HepG2 (cell line): Measurements from ENCODE around the gene PTPRF. TPM values are rescaled to one million over a fixed set of nuclear protein-coding genes. Genes with fewer than 3 reads are reported as not detected.
A peak's percentile ranks its signal among the peaks of the same experiment; 100 is the strongest.

Experiments
- ATAC-seq: fragments of 200-7000 bp; cut with Tn5 transposase; 3 replicates; pipeline ENCODE4 v1.9.1; 2020; ENCODE audit warnings: mild to moderate bottlenecking, moderate library complexity
- BruUV-seq: library from RNA; stranded (reverse); fragments of 400-500 nt; replicated peaks from 2 replicates; lab custom pipeline; 2021; lab: Mats Ljungman, UMichigan
- CTCF ChIA-PET: fragments of 300-600 bp; formaldehyde crosslinking; extraction: SDS; loops from one replicate; lab custom pipeline; 2021; ENCODE audit warnings: low total read pairs, inconsistent platforms, low intra/inter-chr PET ratio; lab: Yijun Ruan, JAX
- POLR2A ChIA-PET: fragments of 350-600 bp; sonication (Branson Sonifier 250); formaldehyde crosslinking; loops from one replicate; lab custom pipeline; 2020; ENCODE audit warnings: antibody characterized with exemption, inconsistent platforms; lab: Yijun Ruan, JAX
- DNase-seq: peaks from one replicate; pipeline ENCODE4 v3.0.0-alpha.2; 2015; ENCODE audit warnings: low spot score
- FAIRE-seq: peaks from 3 replicates; lab custom pipeline; 2011; peaks lifted over from hg19 to GRCh38; lab: Jason Lieb, UNC
- H2AFZ ChIP-seq: one replicate; pipeline ENCODE4 v1.6.1; 2011; ENCODE audit warnings: low read length, inconsistent platforms
- H3K27ac ChIP-seq: fragments of 300-600 bp; 3 replicates; pipeline ENCODE4 v1.8.0; 2011; ENCODE audit warnings: mixed run types, mild to moderate bottlenecking, mixed read lengths, low read length, inconsistent platforms; ENCODE audit not compliant: insufficient read depth; ENCODE audit errors: extremely low read length
- H3K27me3 ChIP-seq, 2 experiments: fragments of 200-600 bp in 1 of 2; 2 replicates in 1 of 2; 3 replicates in 1 of 2; pipeline versions ENCODE4 v1.6.0 to v1.8.0; 2011; ENCODE audit warnings: low read length in 2 of 2, mild to moderate bottlenecking in 2 of 2, moderate library complexity in 2 of 2, inconsistent platforms in 1 of 2; ENCODE audit not compliant: insufficient read depth in 2 of 2, control insufficient read depth in 1 of 2
- H3K36me3 ChIP-seq, 2 experiments: fragments of 200-600 bp in 1 of 2; replicated peaks in 1 of 2; 2 replicates in 1 of 2; 3 replicates in 1 of 2; pipeline versions ENCODE4 v1.5.1 to v1.8.0; 2011; ENCODE audit warnings: low read length in 2 of 2, inconsistent platforms in 1 of 2; ENCODE audit not compliant: insufficient read depth in 2 of 2, control insufficient read depth in 1 of 2
- H3K4me1 ChIP-seq: 2 replicates; pipeline ENCODE4 v1.5.1; 2012; ENCODE audit warnings: low read length, inconsistent platforms; ENCODE audit not compliant: insufficient read depth
- H3K4me2 ChIP-seq: 2 replicates; pipeline ENCODE4 v1.6.0; 2011; ENCODE audit warnings: low read depth, low read length, inconsistent platforms
- H3K4me3 ChIP-seq, 3 experiments: fragments of 200-600 bp in 1 of 3; sonication (generic), shearing (Covaris generic) in 1 of 3; replicated peaks in 1 of 3; 2 replicates each; pipeline ENCODE4 v1.5.1; 2011 to 2016; ENCODE audit warnings: low read length in 3 of 3, inconsistent platforms in 2 of 3, low read depth in 2 of 3, mild to moderate bottlenecking in 2 of 3, control low read depth in 1 of 3, mixed read lengths in 1 of 3; ENCODE audit not compliant: insufficient read depth in 1 of 3
- H3K79me2 ChIP-seq: one replicate; pipeline ENCODE4 v1.6.1; 2011; ENCODE audit warnings: low read length, inconsistent platforms; ENCODE audit not compliant: insufficient read depth
- H3K9ac ChIP-seq: 2 replicates; pipeline ENCODE4 v1.6.0; 2011; ENCODE audit warnings: mild to moderate bottlenecking, low read depth, low read length, inconsistent platforms; ENCODE audit not compliant: insufficient read depth
- H3K9me3 ChIP-seq: 2 replicates; pipeline ENCODE4 v1.5.1; 2012; ENCODE audit warnings: mild to moderate bottlenecking, low read length
- H4K20me1 ChIP-seq: 2 replicates; pipeline ENCODE4 v1.6.0; 2011; ENCODE audit warnings: inconsistent platforms, mild to moderate bottlenecking, low read length, moderate library complexity; ENCODE audit not compliant: insufficient read depth
- CBX5 ChIP-seq: sonication (generic); formaldehyde crosslinking; IDR thresholded peaks from 2 replicates; pipeline ENCODE4 v1.4.0; 2020; ENCODE audit warnings: missing genetic modification reagents, borderline replicate concordance
- ELF4 ChIP-seq: sonication (generic); formaldehyde crosslinking; IDR thresholded peaks from 2 replicates; pipeline ENCODE4 v1.5.0; 2020; ENCODE audit warnings: missing genetic modification reagents, mild to moderate bottlenecking, moderate library complexity, borderline replicate concordance
- MIER2 ChIP-seq: IDR thresholded peaks from 2 replicates; pipeline ENCODE4 v1.6.1; 2016; ENCODE audit warnings: missing biosample characterization, missing genetic modification reagents
- MIER3 ChIP-seq: IDR thresholded peaks from 2 replicates; pipeline ENCODE4 v1.6.1; 2016; ENCODE audit warnings: missing compliant biosample characterization, borderline replicate concordance
- NCOR1 ChIP-seq: fragments of 200-600 bp; sonication (generic); IDR thresholded peaks from 2 replicates; pipeline ENCODE4 v1.7.0; 2017; ENCODE audit warnings: antibody characterized with exemption, low read length, borderline replicate concordance
- NFIC ChIP-seq: IDR thresholded peaks from 2 replicates; pipeline ENCODE4 v1.6.1; 2012; ENCODE audit warnings: mild to moderate bottlenecking, low read length, inconsistent platforms
- PHF8 ChIP-seq: sonication (generic); formaldehyde crosslinking; IDR thresholded peaks from 2 replicates; pipeline ENCODE4 v1.5.0; 2020; ENCODE audit warnings: missing genetic modification reagents
- SMAD1 ChIP-seq: sonication (generic); formaldehyde crosslinking; IDR thresholded peaks from 2 replicates; pipeline ENCODE4 v1.4.0; 2020; ENCODE audit warnings: missing genetic modification reagents, low read depth, mild to moderate bottlenecking, borderline replicate concordance
- YEATS4 ChIP-seq: sonication (generic); formaldehyde crosslinking; IDR thresholded peaks from 2 replicates; pipeline ENCODE4 v1.4.0; 2020; ENCODE audit warnings: missing genetic modification reagents, borderline replicate concordance
- ZBTB3 ChIP-seq: sonication (generic); formaldehyde crosslinking; IDR thresholded peaks from 2 replicates; pipeline ENCODE4 v1.4.0; 2020; ENCODE audit warnings: low read depth, mild to moderate bottlenecking, moderate library complexity, missing genetic modification reagents, borderline replicate concordance
- ZMAT3 ChIP-seq: sonication (generic); formaldehyde crosslinking; conservative IDR thresholded peaks from 2 replicates; pipeline ENCODE4 v1.7.0; 2021; ENCODE audit warnings: missing genetic modification reagents
- ZNF615 ChIP-seq: sonication (generic); formaldehyde crosslinking; IDR thresholded peaks from 2 replicates; pipeline ENCODE4 v1.5.0; 2020; ENCODE audit warnings: mild to moderate bottlenecking, missing genetic modification reagents, borderline replicate concordance
- ZNF629 ChIP-seq: sonication (generic); formaldehyde crosslinking; conservative IDR thresholded peaks from 2 replicates; pipeline ENCODE4 v1.5.0; 2020; ENCODE audit warnings: missing genetic modification reagents
- ZNF773 ChIP-seq: sonication (generic); formaldehyde crosslinking; IDR thresholded peaks from 2 replicates; pipeline ENCODE4 v1.4.0; 2020; ENCODE audit warnings: missing genetic modification reagents, borderline replicate concordance
- ZNF781 ChIP-seq: sonication (generic); formaldehyde crosslinking; IDR thresholded peaks from 2 replicates; pipeline ENCODE4 v1.5.1; 2020; ENCODE audit warnings: borderline replicate concordance, mild to moderate bottlenecking, missing genetic modification reagents; ENCODE audit errors: not compliant biosample characterization
- ZSCAN22 ChIP-seq: sonication (generic); formaldehyde crosslinking; IDR thresholded peaks from 2 replicates; pipeline ENCODE4 v1.4.0; 2020; ENCODE audit warnings: mild to moderate bottlenecking, missing genetic modification reagents
- ZSCAN25 ChIP-seq: sonication (generic); formaldehyde crosslinking; IDR thresholded peaks from 2 replicates; pipeline ENCODE4 v1.8.0; 2022; ENCODE audit warnings: mild to moderate bottlenecking, missing genetic modification reagents
- WGBS: methylation state at CpG from one replicate; pipeline ENCODE4 v1.1.6; 2017; ENCODE audit warnings: low lambda C conversion rate; 5-methylcytosine and 5-hydroxymethylcytosine counted together
- in situ Hi-C: cut with HindIII; loops from 2 replicates; pipeline ENCODE4 v1.10.0; 2017; ENCODE audit warnings: low pct_unique_long_range_greater_than_20kb; ENCODE audit not compliant: extremely low pct_ligation_motif_present
- intact Hi-C: fragments of 100-400 bp; cut with micrococcal nuclease; formaldehyde crosslinking; loops from one replicate; pipeline ENCODE4 v1.10.0; 2022; ENCODE audit not compliant: unreplicated experiment
- polyA plus RNA-seq, 8 experiments: library from polyadenylated mRNA; depleted of rRNA in 3 of 8; stranded (reverse) in 7 of 8; unstranded in 1 of 8; fragments of >200 nt; fragmentation: Illumina TruSeq in 4 of 8; extraction: Trizol in 4 of 8; gene quantifications; 2 replicates each; pipeline versions ENCODE4 v1.2.1 to v1.2.3, GENCODE V29; 2011 to 2016; ENCODE audit warnings: low read depth in 4 of 8, missing spikeins in 1 of 8, mixed read lengths in 1 of 8; ENCODE audit not compliant: insufficient read depth in 1 of 8
- total RNA-seq, 5 experiments: library from RNA; depleted of rRNA; stranded (reverse); fragments of >200 nt; fragmentation: Illumina TruSeq; extraction: Trizol; gene quantifications; 2 replicates each; pipeline ENCODE4 v1.2.3, GENCODE V29; 2016; ENCODE audit warnings: low read depth in 1 of 5
- TF ChIP-seq, protein P1 (sequence below): sonication (generic); formaldehyde crosslinking; IDR thresholded peaks from 2 replicates; pipeline ENCODE4 v1.4.0; 2020; ENCODE audit warnings: missing genetic modification reagents
- TF ChIP-seq, protein P2 (sequence below): sonication (generic); formaldehyde crosslinking; IDR thresholded peaks from 2 replicates; pipeline ENCODE4 v1.5.0; 2020; ENCODE audit warnings: mild to moderate bottlenecking, low read depth, missing genetic modification reagents, borderline replicate concordance
- TF ChIP-seq, protein P3 (sequence below): sonication (generic); formaldehyde crosslinking; IDR thresholded peaks from 2 replicates; pipeline ENCODE4 v1.4.0; 2020; ENCODE audit warnings: mild to moderate bottlenecking, missing genetic modification reagents

Gene PTPRF
- total and polyA plus RNA-seq, 2 of the 13 experiments (the other 11 are each of a cell fraction or from before 2014, with no cell fraction given): 55.9 to 167 TPM

DNA sequence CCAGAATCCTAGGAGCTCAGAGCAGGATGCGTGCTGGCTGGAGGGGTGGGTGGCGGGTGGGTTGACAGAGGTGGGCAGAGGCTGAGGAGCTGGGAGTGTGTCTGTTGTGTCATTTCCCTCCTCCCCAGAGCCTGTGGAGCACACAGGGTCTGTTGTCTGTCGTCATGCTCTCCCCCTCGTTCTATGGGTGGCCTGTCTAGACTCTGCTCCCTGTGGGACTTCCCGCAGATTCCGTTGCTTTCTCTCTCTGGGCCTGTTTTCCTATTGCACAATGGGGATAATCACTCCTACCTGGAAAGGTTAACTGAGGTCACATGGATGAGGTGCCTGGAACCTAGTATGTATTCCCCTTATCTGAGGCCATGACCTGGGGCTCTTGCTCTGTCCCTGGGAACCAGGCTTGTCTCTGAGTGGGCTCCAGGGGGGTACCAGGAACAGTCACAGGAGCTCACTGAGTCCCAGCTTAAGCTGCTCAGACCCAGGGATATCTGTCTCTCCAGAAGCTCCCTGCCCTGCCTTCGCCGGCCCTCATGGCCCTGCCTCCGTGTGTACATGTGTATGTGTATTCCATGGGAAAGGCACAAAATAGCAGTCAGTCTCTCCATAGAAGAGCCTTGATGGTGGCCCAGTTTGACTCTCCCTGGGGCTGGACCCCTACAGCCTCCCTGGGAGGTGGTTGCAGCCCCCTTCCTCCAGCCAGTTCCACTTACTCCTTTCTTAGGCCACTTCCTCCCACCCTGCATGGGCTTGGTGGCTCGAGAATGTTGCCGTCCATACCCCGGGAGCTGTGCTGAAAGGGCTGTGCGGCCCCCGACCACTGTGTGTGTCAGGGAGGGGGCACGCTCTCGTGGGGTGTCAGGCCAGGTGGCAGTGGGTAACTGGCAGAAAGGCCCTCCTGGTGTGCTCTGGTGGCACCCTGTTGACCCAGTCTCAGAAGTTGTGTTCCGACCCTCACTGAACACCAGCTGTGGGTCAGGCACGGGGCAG lies 17.9 kb downstream of the PTPRF start:
- Histone ChIP-seq H2AFZ (no peak overlapping the region), H3K4me1 (peaks cover 63% of the 10 kb centered on the region), H3K36me3 (peaks cover 19 to 41% of the 10 kb centered on the region in 2 experiments; a peak in 4 of 5 replicates), H3K79me2 (peaks cover 53% of the 10 kb centered on the region), H3K4me3 (peak overlapping the region in 1 of 3 experiments; percentile 45; a peak in 2 of 6 replicates), H3K9me3 (no peaks in the 10 kb centered on the region), H3K27ac (peak overlapping the region; percentile 96), H3K4me2 (peak overlapping the region; percentile 70), H3K9ac (peak overlapping the region; percentile 73), H4K20me1 (no peaks in the 10 kb centered on the region), H3K27me3 (no peaks in the 10 kb centered on the region)
- ChIA-PET POLR2A (interaction anchor here (1.5 to 7.7 kb wide), 4 partner anchors 10 to 735 kb away, joined by 3 to 87 read pairs (median 11); partner anchors contain the start of genes KDM4A and PTPRF), CTCF (no interaction called here)
- DNase-seq: peak; percentile 98
- FAIRE-seq: peak; percentile 99
- in situ Hi-C loops (no loop called here), intact Hi-C loops (loop anchor here (1.0 kb wide), 1 partner anchor 19 kb away; no protein-coding TSS in a partner anchor)
- ATAC-seq: peak; percentile 82
- WGBS: 17% methylated on average over 6 of the region's 18 CpGs
- BruUV-seq: no TSS peak
- TF ChIP-seq ELF4: no peak
- peak; percentile 57 for TF ChIP-seq ZNF629 (CRISPR knock-in tag)
- TF ChIP-seq, protein P1, sequence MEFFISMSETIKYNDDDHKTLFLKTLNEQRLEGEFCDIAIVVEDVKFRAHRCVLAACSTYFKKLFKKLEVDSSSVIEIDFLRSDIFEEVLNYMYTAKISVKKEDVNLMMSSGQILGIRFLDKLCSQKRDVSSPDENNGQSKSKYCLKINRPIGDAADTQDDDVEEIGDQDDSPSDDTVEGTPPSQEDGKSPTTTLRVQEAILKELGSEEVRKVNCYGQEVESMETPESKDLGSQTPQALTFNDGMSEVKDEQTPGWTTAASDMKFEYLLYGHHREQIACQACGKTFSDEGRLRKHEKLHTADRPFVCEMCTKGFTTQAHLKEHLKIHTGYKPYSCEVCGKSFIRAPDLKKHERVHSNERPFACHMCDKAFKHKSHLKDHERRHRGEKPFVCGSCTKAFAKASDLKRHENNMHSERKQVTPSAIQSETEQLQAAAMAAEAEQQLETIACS (CRISPR knock-in tag): peak; percentile 76; the same call in 1 of the 2 replicates
- TF ChIP-seq ZNF773 (CRISPR knock-in tag): no peak
- TF ChIP-seq ZMAT3 (CRISPR knock-in tag): peak; percentile 70; the same call in 1 of the 2 replicates
- 0 out of 2 replicates have a peak, but pooled peaks have one; percentile 45 for TF ChIP-seq PHF8 (CRISPR knock-in tag)
- TF ChIP-seq, protein P2, sequence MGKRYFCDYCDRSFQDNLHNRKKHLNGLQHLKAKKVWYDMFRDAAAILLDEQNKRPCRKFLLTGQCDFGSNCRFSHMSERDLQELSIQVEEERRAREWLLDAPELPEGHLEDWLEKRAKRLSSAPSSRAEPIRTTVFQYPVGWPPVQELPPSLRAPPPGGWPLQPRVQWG: no peak
- 0 out of 2 replicates have a peak, but pooled peaks have one; percentile 50 for TF ChIP-seq NFIC
- TF ChIP-seq, protein P3, sequence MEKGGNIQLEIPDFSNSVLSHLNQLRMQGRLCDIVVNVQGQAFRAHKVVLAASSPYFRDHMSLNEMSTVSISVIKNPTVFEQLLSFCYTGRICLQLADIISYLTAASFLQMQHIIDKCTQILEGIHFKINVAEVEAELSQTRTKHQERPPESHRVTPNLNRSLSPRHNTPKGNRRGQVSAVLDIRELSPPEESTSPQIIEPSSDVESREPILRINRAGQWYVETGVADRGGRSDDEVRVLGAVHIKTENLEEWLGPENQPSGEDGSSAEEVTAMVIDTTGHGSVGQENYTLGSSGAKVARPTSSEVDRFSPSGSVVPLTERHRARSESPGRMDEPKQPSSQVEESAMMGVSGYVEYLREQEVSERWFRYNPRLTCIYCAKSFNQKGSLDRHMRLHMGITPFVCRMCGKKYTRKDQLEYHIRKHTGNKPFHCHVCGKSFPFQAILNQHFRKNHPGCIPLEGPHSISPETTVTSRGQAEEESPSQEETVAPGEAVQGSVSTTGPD (CRISPR knock-in tag): peak; percentile 60; the same call in 1 of the 2 replicates
- TF ChIP-seq ZBTB3: 0 out of 2 replicates have a peak, but pooled peaks have one; percentile 64
- TF ChIP-seq ZNF615: no peak
- no peak; the same call in 1 of the 2 replicates for TF ChIP-seq SMAD1 (CRISPR knock-in tag)
- peak; percentile 54; the same call in 1 of the 2 replicates for TF ChIP-seq ZSCAN25
- peak; percentile 69; the same call in 1 of the 2 replicates for TF ChIP-seq ZSCAN22
- TF ChIP-seq MIER2: peak; percentile 66; the same call in 1 of the 2 replicates
- TF ChIP-seq CBX5 (CRISPR knock-in tag): peak; percentile 93
- TF ChIP-seq ZNF781 (CRISPR knock-in tag): peak; percentile 75
- peak; percentile 86 for TF ChIP-seq YEATS4 (CRISPR knock-in tag)
- TF ChIP-seq MIER3 (CRISPR knock-in tag): peak; percentile 89; the same call in 1 of the 2 replicates
- TF ChIP-seq NCOR1: peak; percentile 99
